IMR-90 (cell line): ENCODE data around the gene INPP5A.

Source experiments
- BHLHE40 ChIP-seq: fragments of 150-350 bp; IDR thresholded peaks from 2 replicates; pipeline ENCODE4 v1.6.1; 2016; ENCODE audit warnings: mild to moderate bottlenecking, low read depth, low read length
- CEBPB ChIP-seq: IDR thresholded peaks from 2 replicates; pipeline ENCODE4 v1.6.1; 2012; ENCODE audit warnings: low read depth, low read length, improper control_type of control experiment
- CHD1 ChIP-seq: IDR thresholded peaks from 2 replicates; pipeline ENCODE4 v1.6.1; 2012; ENCODE audit warnings: low read depth, low read length, improper control_type of control experiment
- CTCF ChIP-seq: conservative IDR thresholded peaks from 2 replicates; pipeline ENCODE4 v1.5.1; 2012; ENCODE audit warnings: mild to moderate bottlenecking, low read depth, low read length, improper control_type of control experiment
- ELK1 ChIP-seq: fragments of 150-350 bp; IDR thresholded peaks from 2 replicates; pipeline ENCODE4 v1.6.1; 2016; ENCODE audit warnings: low read depth, mild to moderate bottlenecking, low read length, moderate library complexity, borderline replicate concordance
- FOS ChIP-seq: fragments of 150-350 bp; IDR thresholded peaks from 2 replicates; pipeline ENCODE4 v1.6.1; 2016; ENCODE audit warnings: low read depth, low read length
- MXI1 ChIP-seq: IDR thresholded peaks from 2 replicates; pipeline ENCODE4 v1.6.1; 2012; ENCODE audit warnings: low read depth, mild to moderate bottlenecking, low read length, moderate library complexity, borderline replicate concordance
- NFE2L2 ChIP-seq: fragments of 150-350 bp; IDR thresholded peaks from 2 replicates; pipeline ENCODE4 v1.6.1; 2016; ENCODE audit warnings: low read depth, mild to moderate bottlenecking, low read length
- POLR2A ChIP-seq: IDR thresholded peaks from 2 replicates; pipeline ENCODE4 v1.6.1; 2012; ENCODE audit warnings: mild to moderate bottlenecking, low read depth, low read length
- RAD21 ChIP-seq: IDR thresholded peaks from 2 replicates; pipeline ENCODE4 v1.6.1; 2012; ENCODE audit warnings: low read length, improper control_type of control experiment
- RCOR1 ChIP-seq: IDR thresholded peaks from 2 replicates; pipeline ENCODE4 v1.6.1; 2012; ENCODE audit warnings: mild to moderate bottlenecking, low read length, improper control_type of control experiment; ENCODE audit not compliant: insufficient replicate concordance
- RFX5 ChIP-seq: IDR thresholded peaks from 2 replicates; pipeline ENCODE4 v1.8.0; 2012; ENCODE audit warnings: low read depth, mild to moderate bottlenecking, low read length, moderate library complexity
- SMC3 ChIP-seq: fragments of 150-350 bp; IDR thresholded peaks from 2 replicates; pipeline ENCODE4 v1.6.1; 2016; ENCODE audit warnings: low read depth, mild to moderate bottlenecking, antibody characterized with exemption, low read length, moderate library complexity
- TF ChIP-seq, protein P1 (sequence below): fragments of 150-350 bp; IDR thresholded peaks from 2 replicates; pipeline ENCODE4 v1.6.1; 2017; ENCODE audit warnings: mild to moderate bottlenecking, antibody characterized with exemption, low read length, low read depth

DNA sequence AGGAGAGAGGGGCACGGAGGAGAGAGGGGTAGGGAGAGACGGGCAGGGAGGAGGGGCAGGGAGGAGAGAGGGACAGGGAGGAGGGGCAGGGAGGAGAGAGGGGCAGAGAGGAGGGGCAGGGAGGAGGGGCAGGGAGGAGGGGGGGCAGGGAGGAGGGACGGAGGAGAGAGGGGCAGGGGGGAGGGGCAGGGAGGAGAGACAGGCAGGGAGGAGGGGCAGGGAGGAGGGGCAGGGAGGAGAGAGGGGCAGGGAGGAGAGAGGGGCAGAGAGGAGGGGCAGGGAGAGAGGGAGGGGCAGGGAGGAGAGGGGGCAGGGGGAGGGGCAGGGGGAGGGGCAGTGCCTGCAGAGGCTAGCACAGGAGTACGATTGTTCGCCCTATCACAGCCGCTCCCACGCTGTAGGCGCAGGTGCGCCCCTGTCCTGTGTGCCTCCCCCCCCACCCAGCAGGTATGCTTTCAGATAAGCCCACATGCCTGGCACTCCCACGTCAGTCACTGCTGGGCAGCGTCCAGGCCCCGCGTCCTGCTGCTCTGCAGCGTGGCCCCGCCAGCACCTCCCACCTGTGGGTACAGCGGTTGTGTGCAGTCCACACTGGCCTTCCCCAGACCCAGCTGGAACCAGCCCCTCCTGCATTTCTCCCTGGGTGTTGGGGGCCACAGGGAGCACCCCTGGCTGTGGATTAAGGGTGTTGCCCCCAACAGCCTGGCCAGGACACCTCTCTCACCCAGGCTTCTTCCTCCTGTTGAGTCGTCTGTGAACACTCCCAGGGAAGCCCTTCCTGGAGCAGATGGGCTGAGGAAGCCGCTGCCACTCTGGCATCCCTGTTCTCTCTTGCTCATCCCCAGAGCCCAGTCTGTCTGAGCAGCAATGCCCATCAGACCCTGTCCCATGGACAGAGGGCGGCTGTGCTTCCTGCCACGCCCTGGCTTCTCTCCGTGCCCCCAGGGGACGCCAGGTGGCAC is 237.6 kb downstream of the INPP5A start:
- TF ChIP-seq POLR2A (no peak), CHD1 (no peak), CTCF (no peak), SMC3 (no peak), RAD21 (no peak), FOS (no peak), BHLHE40 (no peak), ELK1 (no peak), RFX5 (no peak), RCOR1 (no peak), NFE2L2 (no peak), MXI1 (no peak), CEBPB (no peak)
- TF ChIP-seq, protein P1, sequence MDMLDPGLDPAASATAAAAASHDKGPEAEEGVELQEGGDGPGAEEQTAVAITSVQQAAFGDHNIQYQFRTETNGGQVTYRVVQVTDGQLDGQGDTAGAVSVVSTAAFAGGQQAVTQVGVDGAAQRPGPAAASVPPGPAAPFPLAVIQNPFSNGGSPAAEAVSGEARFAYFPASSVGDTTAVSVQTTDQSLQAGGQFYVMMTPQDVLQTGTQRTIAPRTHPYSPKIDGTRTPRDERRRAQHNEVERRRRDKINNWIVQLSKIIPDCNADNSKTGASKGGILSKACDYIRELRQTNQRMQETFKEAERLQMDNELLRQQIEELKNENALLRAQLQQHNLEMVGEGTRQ, result no peak
